ENCODE data around the gene CKB.

The CKB gene

GRCh38 chr14:103532216-103533136 is 9.8 kb upstream of the CKB start:
- no peak for DNase-seq (ENCODE audit: low read depth in 1 of 2, low spot score in 1 of 2)
- H3K4me3 ChIP-seq (replicated peaks; ENCODE audit: insufficient read depth, low read length): no peak overlapping the region
- TF ChIP-seq POLR2AphosphoS5 (IDR thresholded peaks at IDR 0.05; ENCODE audit: low read depth) (no peak), CTCF (IDR thresholded peaks at IDR 0.05; ENCODE audit: insufficient read depth, low read length) (no peak), SPI1 (IDR thresholded peaks at IDR 0.05; ENCODE audit: borderline replicate concordance, low read depth) (no peak), REST (IDR thresholded peaks at IDR 0.05; ENCODE audit: insufficient replicate concordance, low read depth) (no peak), GABPA (IDR thresholded peaks at IDR 0.05; ENCODE audit: low read depth) (no peak)
- H3K27ac ChIP-seq (replicated peaks): no peak overlapping the region
- no peaks in the 10 kb centered on the region for H3K27me3 ChIP-seq (ENCODE audit: insufficient read depth, poor library complexity, severe bottlenecking)

GRCh38 chr14:103531421-103532215 is 9.0 kb upstream of the CKB start:
- H3K27me3 ChIP-seq (ENCODE audit: insufficient read depth, poor library complexity, severe bottlenecking): no peaks in the 10 kb centered on the region
- no peak for TF ChIP-seq POLR2AphosphoS5 (IDR thresholded peaks at IDR 0.05; ENCODE audit: low read depth)
- TF ChIP-seq GABPA (IDR thresholded peaks at IDR 0.05; ENCODE audit: low read depth): no peak
- no peak for TF ChIP-seq REST (IDR thresholded peaks at IDR 0.05; ENCODE audit: insufficient replicate concordance, low read depth)
- TF ChIP-seq SPI1 (IDR thresholded peaks at IDR 0.05; ENCODE audit: borderline replicate concordance, low read depth): no peak
- TF ChIP-seq CTCF (IDR thresholded peaks at IDR 0.05; ENCODE audit: insufficient read depth, low read length): no peak
- no peak overlapping the region for H3K4me3 ChIP-seq (replicated peaks; ENCODE audit: insufficient read depth, low read length)
- no peak overlapping the region for H3K27ac ChIP-seq (replicated peaks)
- no peak for DNase-seq (ENCODE audit: low read depth in 1 of 2, low spot score in 1 of 2)

- TF ChIP-seq SPI1 (IDR thresholded peaks at IDR 0.05; ENCODE audit: borderline replicate concordance, low read depth) (no peak), REST (IDR thresholded peaks at IDR 0.05; ENCODE audit: insufficient replicate concordance, low read depth) (no peak), GABPA (IDR thresholded peaks at IDR 0.05; ENCODE audit: low read depth) (no peak), CTCF (IDR thresholded peaks at IDR 0.05; ENCODE audit: insufficient read depth, low read length) (no peak), POLR2AphosphoS5 (IDR thresholded peaks at IDR 0.05; ENCODE audit: low read depth) (no peak)
- DNase-seq (ENCODE audit: low read depth in 1 of 2, low spot score in 1 of 2): no peak
- no peak overlapping the region for H3K4me3 ChIP-seq (replicated peaks; ENCODE audit: insufficient read depth, low read length)
- H3K27me3 ChIP-seq (ENCODE audit: insufficient read depth, poor library complexity, severe bottlenecking): no peaks in the 10 kb centered on the region
- no peak overlapping the region for H3K27ac ChIP-seq (replicated peaks)
Measured at GRCh38 chr14:103530831-103531230, 8.2 kb upstream of the CKB start.
